Measurements from ENCODE around the gene ANKMY1.
A peak's percentile ranks its signal among the peaks of the same experiment; 100 is the strongest.

The ANKMY1 gene

GRCh38 chr2:240579771-240580614 is 22.2 kb upstream of the ANKMY1 start:
- peak; percentile 53 for DNase-seq
- peaks cover 24% of the 10 kb centered on the region for H3K36me3 ChIP-seq
- H3K27ac ChIP-seq, result no peak overlapping the region
- H3K9me3 ChIP-seq (ENCODE audit: severe bottlenecking), result no peaks in the 10 kb centered on the region
- no peak overlapping the region for H3K4me3 ChIP-seq (ENCODE audit: low read depth, low read length)
- no peaks in the 10 kb centered on the region for H3K27me3 ChIP-seq (ENCODE audit: insufficient read depth, low read depth, severe bottlenecking)
- peak; percentile 71 for TF ChIP-seq CTCF (IDR thresholded peaks at IDR 0.05; ENCODE audit: low read depth, low read length)

GRCh38 chr2:240579071-240579762 is 21.4 kb upstream of the ANKMY1 start:
- DNase-seq, result no peak
- Histone ChIP-seq H3K27ac (no peak overlapping the region), H3K27me3 (ENCODE audit: insufficient read depth, low read depth, severe bottlenecking) (no peaks in the 10 kb centered on the region), H3K9me3 (ENCODE audit: severe bottlenecking) (no peaks in the 10 kb centered on the region), H3K36me3 (peaks cover 24% of the 10 kb centered on the region), H3K4me3 (ENCODE audit: low read depth, low read length) (no peak overlapping the region)
- TF ChIP-seq CTCF (IDR thresholded peaks at IDR 0.05; ENCODE audit: low read depth, low read length), result no peak

GRCh38 chr2:240578488-240578887 is 20.7 kb upstream of the ANKMY1 start:
- H3K36me3 ChIP-seq, result peaks cover 24% of the 10 kb centered on the region
- no peaks in the 10 kb centered on the region for H3K9me3 ChIP-seq (ENCODE audit: severe bottlenecking)
- no peak overlapping the region for H3K4me3 ChIP-seq (ENCODE audit: low read depth, low read length)
- TF ChIP-seq CTCF (IDR thresholded peaks at IDR 0.05; ENCODE audit: low read depth, low read length), result no peak
- no peak for DNase-seq
- no peaks in the 10 kb centered on the region for H3K27me3 ChIP-seq (ENCODE audit: insufficient read depth, low read depth, severe bottlenecking)
- no peak overlapping the region for H3K27ac ChIP-seq

- TF ChIP-seq CTCF (IDR thresholded peaks at IDR 0.05; ENCODE audit: low read depth, low read length), result no peak
- Histone ChIP-seq H3K9me3 (ENCODE audit: severe bottlenecking) (no peaks in the 10 kb centered on the region), H3K36me3 (peaks cover 24% of the 10 kb centered on the region), H3K27ac (no peak overlapping the region), H3K4me3 (ENCODE audit: low read depth, low read length) (no peak overlapping the region), H3K27me3 (ENCODE audit: insufficient read depth, low read depth, severe bottlenecking) (no peaks in the 10 kb centered on the region)
- no peak for DNase-seq
Observed at GRCh38 chr2:240578110-240578450, 20.3 kb upstream of the ANKMY1 start.

- no peak for DNase-seq
- no peaks in the 10 kb centered on the region for H3K9me3 ChIP-seq (ENCODE audit: severe bottlenecking)
- H3K36me3 ChIP-seq, result peaks cover 24% of the 10 kb centered on the region
- H3K27me3 ChIP-seq (ENCODE audit: insufficient read depth, low read depth, severe bottlenecking), result no peaks in the 10 kb centered on the region
- H3K27ac ChIP-seq, result no peak overlapping the region
- TF ChIP-seq CTCF (IDR thresholded peaks at IDR 0.05; ENCODE audit: low read depth, low read length), result no peak
- H3K4me3 ChIP-seq (ENCODE audit: low read depth, low read length), result no peak overlapping the region
Observed at GRCh38 chr2:240577281-240578109, 19.7 kb upstream of the ANKMY1 start.
